Hepatocyte (in vitro differentiated cells): ENCODE measurements around the gene EPM2AIP1. TPM values are rescaled to one million over a fixed set of nuclear protein-coding genes. Genes with fewer than 3 reads are reported as not detected.
"Not testable (repeated sequence)": the region's sequence is repeated elsewhere in the genome, so short reads cannot be mapped to it uniquely, and the experiment has no call there.

ENCODE experiments used
- DNase-seq: peaks from one replicate; pipeline ENCODE4 v3.0.0-alpha.2; 2016; ENCODE audit warnings: low spot score
- H2AFZ ChIP-seq: fragments of 200-600 bp; sonication (generic); 2 replicates; pipeline ENCODE4 v1.6.0; 2016; ENCODE audit warnings: antibody characterized with exemption, mild to moderate bottlenecking
- H3K27ac ChIP-seq: fragments of 200-600 bp; sonication (generic); 2 replicates; pipeline ENCODE4 v1.5.1; 2016; ENCODE audit warnings: mild to moderate bottlenecking
- H3K27me3 ChIP-seq: fragments of 200-600 bp; sonication (generic); 2 replicates; pipeline ENCODE4 v1.6.1; 2016
- H3K36me3 ChIP-seq: fragments of 200-600 bp; sonication (generic); replicated peaks from 2 replicates; pipeline ENCODE4 v1.5.1; 2016; ENCODE audit warnings: low read depth; ENCODE audit not compliant: insufficient read depth
- H3K4me1 ChIP-seq: fragments of 200-600 bp; sonication (generic); 2 replicates; pipeline ENCODE4 v1.5.1; 2016; ENCODE audit warnings: mild to moderate bottlenecking, moderate library complexity; ENCODE audit not compliant: insufficient read depth
- H3K4me2 ChIP-seq: fragments of 200-600 bp; sonication (generic); 2 replicates; pipeline ENCODE4 v1.6.0; 2016
- H3K4me3 ChIP-seq: fragments of 200-600 bp; sonication (generic); 2 replicates; pipeline ENCODE4 v1.5.1; 2016; ENCODE audit warnings: mild to moderate bottlenecking
- H3K79me2 ChIP-seq: fragments of 200-600 bp; sonication (generic); 2 replicates; pipeline ENCODE4 v1.6.0; 2017; ENCODE audit warnings: mild to moderate bottlenecking
- H3K9me2 ChIP-seq: fragments of 200-600 bp; sonication (generic); replicated peaks from 2 replicates; pipeline ENCODE4 v1.6.0; 2017; ENCODE audit warnings: mild to moderate bottlenecking; ENCODE audit not compliant: insufficient read depth
- H3K9me3 ChIP-seq: fragments of 200-600 bp; sonication (generic); 2 replicates; pipeline ENCODE4 v1.5.1; 2016; ENCODE audit warnings: low read depth, mild to moderate bottlenecking
- H4K20me1 ChIP-seq: fragments of 200-600 bp; sonication (generic); 2 replicates; pipeline ENCODE4 v1.6.0; 2016; ENCODE audit warnings: mild to moderate bottlenecking; ENCODE audit not compliant: insufficient read depth, poor library complexity, severe bottlenecking
- CTCF ChIP-seq: fragments of 200-600 bp; sonication (generic); IDR thresholded peaks from 2 replicates; pipeline ENCODE4 v1.5.1; 2016; ENCODE audit warnings: antibody characterized with exemption, mild to moderate bottlenecking; ENCODE audit not compliant: poor library complexity
- EZH2 ChIP-seq: fragments of 200-600 bp; sonication (generic); IDR thresholded peaks from 2 replicates; pipeline ENCODE4 v1.6.1; 2016; ENCODE audit warnings: antibody characterized with exemption, mild to moderate bottlenecking, borderline replicate concordance
- EZH2phosphoT487 ChIP-seq: fragments of 200-600 bp; sonication (generic); IDR thresholded peaks from one replicate; pipeline ENCODE4 v1.6.1; 2018; ENCODE audit warnings: antibody characterized with exemption, mild to moderate bottlenecking, low read depth, moderate library complexity; ENCODE audit not compliant: unreplicated experiment, severe bottlenecking
- WGBS: methylation state at CpG from one replicate; pipeline ENCODE4 v1.1.6; 2016; ENCODE audit warnings: low lambda C conversion rate; ENCODE audit errors: missing lambda C conversion rate; 5-methylcytosine and 5-hydroxymethylcytosine counted together
- polyA plus RNA-seq: library from polyadenylated mRNA; unstranded; fragments of >200 nt; fragmentation: Nextera tagmentation; extraction: Ambion mirVana; gene quantifications from 2 replicates; pipeline ENCODE4 v1.2.1, GENCODE V29; 2016
- total RNA-seq: library from RNA; depleted of rRNA; stranded (reverse); fragments of >200 nt; gene quantifications from 2 replicates; pipeline ENCODE4 v1.2.3, GENCODE V29; 2014

Gene EPM2AIP1
- 32.4 and 34.8 TPM in 2 replicates for total RNA-seq
- 13.8 and 14.6 TPM in 2 replicates for polyA plus RNA-seq

DNA sequence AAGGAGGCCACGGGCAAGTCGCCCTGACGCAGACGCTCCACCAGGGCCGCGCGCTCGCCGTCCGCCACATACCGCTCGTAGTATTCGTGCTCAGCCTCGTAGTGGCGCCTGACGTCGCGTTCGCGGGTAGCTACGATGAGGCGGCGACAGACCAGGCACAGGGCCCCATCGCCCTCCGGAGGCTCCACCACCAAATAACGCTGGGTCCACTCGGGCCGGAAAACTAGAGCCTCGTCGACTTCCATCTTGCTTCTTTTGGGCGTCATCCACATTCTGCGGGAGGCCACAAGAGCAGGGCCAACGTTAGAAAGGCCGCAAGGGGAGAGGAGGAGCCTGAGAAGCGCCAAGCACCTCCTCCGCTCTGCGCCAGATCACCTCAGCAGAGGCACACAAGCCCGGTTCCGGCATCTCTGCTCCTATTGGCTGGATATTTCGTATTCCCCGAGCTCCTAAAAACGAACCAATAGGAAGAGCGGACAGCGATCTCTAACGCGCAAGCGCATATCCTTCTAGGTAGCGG, at the start of gene EPM2AIP1:
EPM2AIP1 (minus strand) TSS at position 326 of the 520 bp plus-strand sequence; CDS start at position 272, 54 bp downstream.
- Histone ChIP-seq H3K9me3 (no peaks in the 10 kb centered on the region), H2AFZ (peak within 1 kb of the TSS; percentile 31), H3K79me2 (peaks cover 67% of the 10 kb centered on the region), H3K4me2 (peak within 1 kb of the TSS; percentile 87), H3K9me2 (no peaks in the 10 kb centered on the region), H3K4me1 (peaks cover 27% of the 10 kb centered on the region), H3K4me3 (peak within 1 kb of the TSS; percentile 21), H3K36me3 (no peaks in the 10 kb centered on the region), H4K20me1 (peaks cover 39% of the 10 kb centered on the region), H3K27ac (peak within 1 kb of the TSS; percentile 94), H3K27me3 (no peaks in the 10 kb centered on the region)
- under 1% methylated on average over 48 of the region's 48 CpGs for WGBS
- TF ChIP-seq CTCF (peak; percentile 42), EZH2phosphoT487 (no peak)
- peak; percentile 100 for DNase-seq

GRCh38 chr3:37042712-37043111, 49.8 kb upstream of the EPM2AIP1 start:
- not testable (repeated sequence) for H3K79me2 ChIP-seq, H2AFZ ChIP-seq, H3K36me3 ChIP-seq, H3K4me1 ChIP-seq, H3K9me2 ChIP-seq, H3K4me3 ChIP-seq, DNase-seq, H3K27ac ChIP-seq, H4K20me1 ChIP-seq, H3K9me3 ChIP-seq, H3K27me3 ChIP-seq, H3K4me2 ChIP-seq
- 94% methylated on average over 3 of the region's 3 CpGs for WGBS

DNA sequence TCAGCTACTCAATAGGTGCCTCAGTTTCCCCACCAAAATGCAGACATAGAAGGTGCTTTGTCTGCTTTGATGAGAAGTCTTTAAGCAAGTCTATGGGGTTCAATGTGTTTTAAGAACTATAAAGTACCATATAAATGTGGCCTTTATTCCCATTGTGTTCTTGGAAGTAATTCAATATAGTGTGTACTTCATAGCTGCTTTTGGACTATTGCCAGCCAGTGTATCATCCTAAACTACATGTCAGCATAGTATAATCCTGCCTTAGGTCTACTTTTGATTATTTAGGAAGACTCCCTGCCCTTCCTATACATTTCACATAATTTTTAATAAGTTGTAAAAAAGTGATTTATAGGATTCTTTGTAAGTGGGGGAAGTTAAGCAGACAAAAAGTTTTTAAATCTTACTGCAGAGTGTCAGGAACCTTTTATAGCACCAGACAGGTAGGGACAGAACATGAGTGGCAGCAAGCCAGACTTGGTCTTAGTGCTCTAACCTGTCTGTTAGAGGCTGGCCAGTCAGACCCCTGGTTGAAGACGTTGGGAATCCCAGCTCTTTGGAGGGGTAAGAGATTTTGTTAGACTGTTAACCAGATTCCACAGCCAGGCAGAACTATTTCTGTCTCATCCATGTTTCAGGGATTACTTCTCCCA, 48.7 kb upstream of the EPM2AIP1 start:
- H2AFZ ChIP-seq, result no peak overlapping the region
- H3K4me3 ChIP-seq, result no peak overlapping the region
- no peak overlapping the region for H3K4me2 ChIP-seq
- no peak for DNase-seq
- H3K9me3 ChIP-seq, result no peaks in the 10 kb centered on the region
- 65% methylated on average over 1 of the region's 1 CpG for WGBS
- H3K27ac ChIP-seq, result no peak overlapping the region
- no peaks in the 10 kb centered on the region for H3K9me2 ChIP-seq
- H4K20me1 ChIP-seq, result no peaks in the 10 kb centered on the region
- TF ChIP-seq EZH2phosphoT487 (no peak), CTCF (no peak), EZH2 (no peak)
- no peaks in the 10 kb centered on the region for H3K36me3 ChIP-seq
- no peaks in the 10 kb centered on the region for H3K4me1 ChIP-seq
- H3K79me2 ChIP-seq, result no peaks in the 10 kb centered on the region
- no peaks in the 10 kb centered on the region for H3K27me3 ChIP-seq

DNA sequence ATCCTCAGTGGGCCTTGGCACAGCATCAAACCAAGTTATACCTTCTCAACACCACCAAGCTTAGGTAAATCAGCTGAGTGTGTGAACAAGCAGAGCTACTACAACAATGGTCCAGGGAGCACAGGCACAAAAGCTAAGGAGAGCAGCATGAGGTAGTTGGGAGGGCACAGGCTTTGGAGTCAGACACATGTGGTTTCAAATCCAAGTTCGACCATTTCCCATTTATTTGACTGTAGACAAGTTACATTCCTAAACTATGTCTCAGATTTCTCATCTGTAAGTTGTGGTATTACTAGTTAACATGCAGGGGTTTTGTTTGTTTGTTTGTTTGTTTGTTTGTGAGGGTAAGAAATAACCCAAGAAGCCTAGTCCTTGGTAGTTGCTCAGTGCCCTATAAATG, 47.3 kb upstream of the EPM2AIP1 start:
- Histone ChIP-seq H3K27ac (no peak overlapping the region), H2AFZ (no peak overlapping the region), H4K20me1 (no peaks in the 10 kb centered on the region), H3K27me3 (no peaks in the 10 kb centered on the region), H3K79me2 (no peaks in the 10 kb centered on the region), H3K9me2 (no peaks in the 10 kb centered on the region), H3K4me2 (no peak overlapping the region), H3K4me1 (no peaks in the 10 kb centered on the region), H3K9me3 (peaks cover 4% of the 10 kb centered on the region), H3K36me3 (peaks cover 6% of the 10 kb centered on the region), H3K4me3 (no peak overlapping the region)
- 92% methylated on average over 1 of the region's 1 CpG for WGBS
- TF ChIP-seq EZH2, result no peak
- no peak for TF ChIP-seq EZH2phosphoT487
- no peak for TF ChIP-seq CTCF
- DNase-seq, result no peak
